ENCODE data around the gene APBA2. TPM values are rescaled to one million over a fixed set of nuclear protein-coding genes. Genes with fewer than 3 reads are reported as not detected.

The APBA2 gene
- total RNA-seq, 1 donor from 2014 or later, result 3.8 TPM

- H3K27me3 ChIP-seq (ENCODE audit: low read depth), result peaks cover 23% of the 10 kb centered on the region
- H3K27ac ChIP-seq, result no peak overlapping the region
- no peaks in the 10 kb centered on the region for H3K9me3 ChIP-seq
- intact Hi-C loops (cut with DNase I), result no loop called here
- TF ChIP-seq CTCF (IDR thresholded peaks at IDR 0.05), result no peak
- no peak for ATAC-seq
- DNase-seq, result no peak
- H3K4me3 ChIP-seq, result no peak overlapping the region
- no peaks in the 10 kb centered on the region for H3K4me1 ChIP-seq
- no peaks in the 10 kb centered on the region for H3K36me3 ChIP-seq
Observed at GRCh38 chr15:29110733-29111132, 225.0 kb downstream of the APBA2 start.

GRCh38 chr15:29111705-29112281 is 226.0 kb downstream of the APBA2 start:
- DNase-seq, result no peak
- no peaks in the 10 kb centered on the region for H3K36me3 ChIP-seq
- H3K27me3 ChIP-seq (ENCODE audit: low read depth), result peaks cover 23% of the 10 kb centered on the region
- H3K4me3 ChIP-seq, result no peak overlapping the region
- no peak for TF ChIP-seq CTCF (IDR thresholded peaks at IDR 0.05)
- intact Hi-C loops (cut with DNase I), result no loop called here
- no peaks in the 10 kb centered on the region for H3K9me3 ChIP-seq
- H3K4me1 ChIP-seq, result no peaks in the 10 kb centered on the region
- no peak overlapping the region for H3K27ac ChIP-seq
- ATAC-seq, result no peak

- Histone ChIP-seq H3K36me3 (no peaks in the 10 kb centered on the region), H3K4me3 (no peak overlapping the region), H3K9me3 (no peaks in the 10 kb centered on the region), H3K27ac (no peak overlapping the region), H3K27me3 (ENCODE audit: low read depth) (peaks cover 23% of the 10 kb centered on the region), H3K4me1 (no peaks in the 10 kb centered on the region)
- intact Hi-C loops (cut with DNase I), result no loop called here
- no peak for TF ChIP-seq CTCF (IDR thresholded peaks at IDR 0.05)
- DNase-seq, result no peak
- ATAC-seq, result no peak
Observed at GRCh38 chr15:29113336-29114220, 227.8 kb downstream of the APBA2 start.

- TF ChIP-seq CTCF (IDR thresholded peaks at IDR 0.05), result no peak
- Histone ChIP-seq H3K27me3 (ENCODE audit: low read depth) (peaks cover 23% of the 10 kb centered on the region), H3K4me1 (no peaks in the 10 kb centered on the region), H3K9me3 (no peaks in the 10 kb centered on the region), H3K27ac (no peak overlapping the region), H3K36me3 (no peaks in the 10 kb centered on the region), H3K4me3 (no peak overlapping the region)
- DNase-seq (no peak), ATAC-seq (no peak)
- intact Hi-C loops (cut with DNase I), result no loop called here
Observed at GRCh38 chr15:29114221-29115092, 228.7 kb downstream of the APBA2 start.

All from lower lobe of right lung (tissue), 2 donors.